RWPE1 (cell line): ENCODE measurements around the gene POLR3C.

Experiments used
- CTCF ChIA-PET: fragments of 350-600 bp; sonication (Branson Sonifier 250); formaldehyde crosslinking; extraction: SDS; loops from one replicate; lab custom pipeline; 2021; lab: Yijun Ruan, JAX
- POLR2A ChIA-PET: fragments of 400-600 bp; formaldehyde crosslinking; extraction: SDS; loops from one replicate; lab custom pipeline; 2020; ENCODE audit warnings: antibody characterized with exemption; ENCODE audit not compliant: low non-redundant PET; lab: Yijun Ruan, JAX
- DNase-seq: peaks from one replicate; pipeline ENCODE4 v3.0.0; 2012; ENCODE audit warnings: low spot score
- H3K27ac ChIP-seq: fragments of 450-650 bp; 2 replicates; pipeline ENCODE4 v1.5.1; 2017
- TF ChIP-seq, protein P1 (sequence below): fragments of 450-650 bp; conservative IDR thresholded peaks from 2 replicates; pipeline ENCODE4 v1.5.1; 2017; ENCODE audit warnings: low read depth, mild to moderate bottlenecking

POLR3C gene

DNA sequence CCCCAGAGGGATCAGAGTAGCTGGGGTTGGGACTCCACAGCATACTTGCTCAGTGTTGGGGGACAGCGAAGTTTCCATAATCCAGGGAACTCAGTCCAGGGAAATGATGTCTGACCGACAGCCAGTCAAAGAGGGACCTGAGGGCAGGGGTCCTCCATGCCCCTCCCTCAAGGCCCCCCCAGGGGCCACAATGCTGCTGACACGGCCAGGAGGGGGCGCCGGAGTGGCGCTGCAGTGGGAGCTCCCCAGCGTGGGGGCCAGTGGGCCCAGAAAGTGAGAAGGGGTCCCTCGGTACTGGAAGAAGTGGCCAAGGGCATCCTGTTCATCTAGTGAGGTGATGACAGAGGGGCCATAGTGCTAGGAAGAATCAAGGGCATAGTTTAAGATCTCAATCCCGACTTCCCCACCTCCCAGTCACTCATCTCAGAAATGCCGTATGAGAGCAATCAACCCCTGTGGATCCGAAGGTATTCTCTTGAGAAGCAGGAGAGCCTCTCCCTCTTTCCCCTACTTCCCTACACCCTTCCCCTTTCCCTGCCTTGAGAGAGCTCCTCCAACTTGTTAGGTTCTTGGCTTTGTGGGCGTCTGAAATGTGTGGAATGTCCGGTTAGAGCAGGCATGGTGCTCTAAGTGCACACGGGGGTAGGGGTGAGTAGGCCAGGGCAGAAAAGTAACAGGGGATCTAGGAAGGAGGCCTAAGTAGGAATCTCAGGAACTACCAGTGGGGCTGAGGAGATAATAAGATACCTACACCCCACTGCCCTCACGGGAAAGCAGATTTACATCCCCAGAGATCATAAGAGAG is 25.6 kb downstream of the POLR3C start:
- ChIA-PET CTCF (interaction anchor here (0.6 kb wide), 1 partner anchor 9 kb away, joined by 3 read pairs; no protein-coding TSS in a partner anchor), POLR2A (no interaction called here)

DNA sequence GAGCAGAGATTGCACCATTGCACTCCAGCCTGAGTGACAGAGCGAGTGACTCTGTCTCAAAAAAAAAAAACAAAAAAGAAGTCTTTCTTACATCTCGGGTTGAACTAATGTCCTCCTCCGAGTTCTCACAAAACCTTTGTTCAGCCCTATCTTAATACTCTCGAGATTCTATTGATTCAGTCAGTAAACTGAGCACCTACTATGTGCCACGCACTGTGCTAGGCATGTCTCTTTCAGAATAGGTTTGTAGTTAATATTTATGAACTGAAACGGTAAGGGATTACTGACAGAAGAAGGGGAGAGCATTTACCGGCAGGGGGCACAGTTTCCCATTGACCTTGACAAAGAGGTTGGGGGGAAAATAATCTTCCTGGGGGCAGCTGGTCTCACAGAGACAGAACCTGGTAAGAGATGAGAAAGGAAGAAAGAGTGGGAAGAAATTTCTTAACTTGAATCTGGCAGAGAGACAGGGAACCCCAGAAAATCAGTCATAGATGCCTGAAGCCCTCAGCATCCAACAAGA is 31.5 kb downstream of the POLR3C start:
- POLR2A ChIA-PET: no interaction called here
- TF ChIP-seq, protein P1, sequence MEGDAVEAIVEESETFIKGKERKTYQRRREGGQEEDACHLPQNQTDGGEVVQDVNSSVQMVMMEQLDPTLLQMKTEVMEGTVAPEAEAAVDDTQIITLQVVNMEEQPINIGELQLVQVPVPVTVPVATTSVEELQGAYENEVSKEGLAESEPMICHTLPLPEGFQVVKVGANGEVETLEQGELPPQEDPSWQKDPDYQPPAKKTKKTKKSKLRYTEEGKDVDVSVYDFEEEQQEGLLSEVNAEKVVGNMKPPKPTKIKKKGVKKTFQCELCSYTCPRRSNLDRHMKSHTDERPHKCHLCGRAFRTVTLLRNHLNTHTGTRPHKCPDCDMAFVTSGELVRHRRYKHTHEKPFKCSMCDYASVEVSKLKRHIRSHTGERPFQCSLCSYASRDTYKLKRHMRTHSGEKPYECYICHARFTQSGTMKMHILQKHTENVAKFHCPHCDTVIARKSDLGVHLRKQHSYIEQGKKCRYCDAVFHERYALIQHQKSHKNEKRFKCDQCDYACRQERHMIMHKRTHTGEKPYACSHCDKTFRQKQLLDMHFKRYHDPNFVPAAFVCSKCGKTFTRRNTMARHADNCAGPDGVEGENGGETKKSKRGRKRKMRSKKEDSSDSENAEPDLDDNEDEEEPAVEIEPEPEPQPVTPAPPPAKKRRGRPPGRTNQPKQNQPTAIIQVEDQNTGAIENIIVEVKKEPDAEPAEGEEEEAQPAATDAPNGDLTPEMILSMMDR: no peak
- CTCF ChIA-PET: interaction anchor here (6.3 kb wide), 1 partner anchor 9 kb away, joined by 51 read pairs; the partner anchor contains the start of gene NUDT17
- DNase-seq: no peak
- no peak overlapping the region for H3K27ac ChIP-seq

More for the DNA sequence above, 25.6 kb downstream of the POLR3C start:
- peak overlapping the region; percentile 15; the same call in 1 of the 2 replicates for H3K27ac ChIP-seq
- TF ChIP-seq, protein P1: no peak; the same call in 1 of the 2 replicates
- no peak for DNase-seq

DNA sequence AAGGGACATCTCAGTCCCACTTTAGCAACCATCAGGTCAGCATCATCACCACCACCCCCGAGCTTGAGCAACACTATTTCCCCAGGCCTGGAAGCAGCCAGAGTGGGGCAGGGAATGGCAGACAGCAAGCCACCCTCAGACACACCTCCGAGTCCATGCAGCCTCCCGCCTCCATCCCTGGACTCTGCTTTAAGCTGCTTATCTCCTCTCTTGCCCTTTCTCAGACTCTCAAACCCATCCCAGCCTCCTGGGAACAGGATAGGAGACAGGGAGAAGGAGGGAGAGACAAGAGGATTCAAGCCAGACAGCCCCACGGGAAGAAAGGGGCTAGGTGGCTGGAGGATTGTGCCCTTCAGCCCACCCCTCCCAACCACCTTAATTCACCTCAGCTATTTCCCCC is 33.2 kb downstream of the POLR3C start:
- ChIA-PET POLR2A (no interaction called here), CTCF (interaction anchor here (1.1 to 6.3 kb wide), 2 partner anchors 11 to 175 kb away, joined by 3 to 51 read pairs; partner anchors contain the start of gene NUDT17)
- DNase-seq: no peak
- TF ChIP-seq, protein P1: no peak
- peak overlapping the region; percentile 1; the same call in 1 of the 2 replicates for H3K27ac ChIP-seq

DNA sequence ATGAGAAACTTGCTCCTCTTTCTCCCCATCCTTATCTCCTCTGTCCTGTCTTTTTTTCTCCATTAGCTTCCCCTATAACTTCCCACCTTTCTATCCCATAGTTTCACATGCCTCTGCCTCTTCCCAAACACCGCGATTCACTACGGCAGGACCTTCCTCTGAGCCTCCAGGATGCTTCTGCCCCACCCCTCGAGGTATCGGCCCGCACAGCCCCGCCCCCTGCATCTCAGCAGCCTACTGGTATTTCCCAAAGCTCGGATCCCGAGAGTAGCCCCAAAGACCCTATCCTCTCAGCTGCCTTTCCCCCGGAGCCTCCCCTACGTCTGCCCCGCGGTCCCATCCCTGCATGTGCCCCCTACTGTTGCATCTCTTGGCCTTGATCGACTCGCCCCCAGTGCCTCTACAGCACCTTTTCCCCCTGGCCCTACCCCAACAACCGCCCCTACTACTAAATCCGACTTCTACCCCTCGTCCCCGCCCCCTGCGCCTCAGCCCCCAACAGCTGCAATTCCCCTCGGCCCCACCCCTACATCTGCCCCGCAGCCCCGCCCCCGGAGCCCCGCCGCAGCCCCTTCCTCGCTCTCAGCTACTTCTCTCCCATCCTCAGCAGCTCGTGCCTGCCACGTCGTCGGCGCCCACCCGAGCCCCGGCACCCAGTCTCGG is 34.4 kb downstream of the POLR3C start:
- TF ChIP-seq, protein P1: no peak
- peak; percentile 67 for DNase-seq
- H3K27ac ChIP-seq: peak overlapping the region; percentile 89
- ChIA-PET CTCF (interaction anchor here (1.1 to 6.3 kb wide), 3 partner anchors 9 to 34 kb away, joined by 3 to 51 read pairs (median 9); partner anchors contain the start of gene NUDT17), POLR2A (interaction anchor here (0.5 to 1.1 kb wide), 3 partner anchors 13 to 106 kb away, joined by 3 to 8 read pairs (median 4); partner anchors contain the start of genes ANKRD34A, NUDT17 and POLR3GL)

DNA sequence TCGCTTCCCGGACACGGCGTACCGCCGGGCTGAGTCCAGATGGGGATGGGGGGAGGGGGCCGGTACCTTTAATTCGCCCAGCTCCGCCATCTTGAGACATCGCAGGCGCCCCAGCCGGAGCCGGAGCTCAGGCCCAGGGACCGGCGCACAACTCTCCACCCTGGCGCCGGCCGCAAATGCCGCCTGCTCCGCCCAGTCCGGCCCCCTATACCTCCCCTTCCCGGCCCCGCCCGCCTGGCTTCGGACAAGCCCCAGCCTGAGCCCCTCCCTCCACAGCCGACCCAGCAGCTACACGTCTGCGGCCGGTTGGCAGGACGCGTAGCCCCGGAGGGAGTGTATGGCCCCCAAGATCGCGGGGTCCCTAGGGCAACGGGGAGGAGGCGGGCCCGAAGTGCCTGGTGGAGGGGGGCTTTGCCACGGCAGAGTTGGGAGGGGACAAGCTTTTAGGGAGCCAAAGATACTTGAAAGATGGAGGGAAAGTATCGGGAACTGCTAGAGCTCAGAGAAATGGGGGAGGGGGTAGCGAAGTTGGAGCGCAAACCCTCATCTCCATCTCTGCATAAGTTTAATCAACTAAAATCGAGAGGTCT is 35.0 kb downstream of the POLR3C start, which contains the start of gene PIAS3:
Gene PIAS3 (minus strand): TSS at position 181 of the 590 bp plus-strand sequence. CDS start 91 bp downstream, at position 90.
- CTCF ChIA-PET: interaction anchor here (1.1 to 6.3 kb wide), 3 partner anchors 9 to 33 kb away, joined by 3 to 51 read pairs (median 9); partner anchors contain the start of gene NUDT17
- H3K27ac ChIP-seq: peak within 1 kb of the TSS; percentile 89
- POLR2A ChIA-PET: interaction anchor here (0.5 to 1.1 kb wide), 4 partner anchors 13 to 143 kb away, joined by 3 to 8 read pairs (median 4); partner anchors contain the start of genes ANKRD34A, NUDT17 and POLR3GL
- DNase-seq: peak; percentile 99
- TF ChIP-seq, protein P1: no peak
